CD4-positive, alpha-beta T cell treated with Interleukin-6 at 100 ng/mL for 8 hours (primary cell): ENCODE results near the gene AK4.
"Not testable (repeated sequence)": the region's sequence is repeated elsewhere in the genome, so short reads cannot be mapped to it uniquely, and the experiment has no call there.

Experiments used
- DNase-seq: peaks from one replicate; pipeline ENCODE4 v3.0.0-alpha.2; 2020; ENCODE audit warnings: mixed read lengths, low spot score

Gene AK4

GRCh38 chr1:65214340-65215027 lies 66.5 kb downstream of the AK4 start:
- DNase-seq, result no peak

GRCh38 chr1:65216989-65217388 lies 69.0 kb downstream of the AK4 start:
- DNase-seq, result no peak

GRCh38 chr1:65221638-65222339 lies 73.8 kb downstream of the AK4 start:
- no peak for DNase-seq

GRCh38 chr1:65222340-65222940 lies 74.4 kb downstream of the AK4 start:
- DNase-seq, result no peak

GRCh38 chr1:65224681-65225091 lies 76.7 kb downstream of the AK4 start:
- no peak for DNase-seq

- DNase-seq, result no peak
Measured at GRCh38 chr1:65225179-65225578, 77.2 kb downstream of the AK4 start.

GRCh38 chr1:65229201-65229600 lies 81.2 kb downstream of the AK4 start:
- DNase-seq, result no peak

GRCh38 chr1:65229754-65230339 lies 81.8 kb downstream of the AK4 start:
- DNase-seq, result no peak

GRCh38 chr1:65230731-65231481 lies 82.9 kb downstream of the AK4 start:
- no peak for DNase-seq

GRCh38 chr1:65231718-65232330 lies 83.8 kb downstream of the AK4 start:
- no peak for DNase-seq

GRCh38 chr1:65232461-65232990 lies 84.5 kb downstream of the AK4 start:
- DNase-seq, result no peak

- no peak for DNase-seq
Measured at GRCh38 chr1:65233782-65234181, 85.8 kb downstream of the AK4 start.

- no peak for DNase-seq
Measured at GRCh38 chr1:65235867-65236805, 88.1 kb downstream of the AK4 start.

GRCh38 chr1:65237088-65237487 lies 89.1 kb downstream of the AK4 start:
- not testable (repeated sequence) for DNase-seq

- DNase-seq, result no peak
Measured at GRCh38 chr1:65237503-65237902, 89.5 kb downstream of the AK4 start.

- DNase-seq, result no peak
Measured at GRCh38 chr1:65238010-65238409, 90.0 kb downstream of the AK4 start.

- DNase-seq, result no peak
Measured at GRCh38 chr1:65243491-65243890, 95.5 kb downstream of the AK4 start.

GRCh38 chr1:65245295-65245694 lies 97.3 kb downstream of the AK4 start:
- DNase-seq, result no peak

GRCh38 chr1:65247419-65248359 lies 99.7 kb downstream of the AK4 start:
- no peak for DNase-seq
